GM21786 (cell line): ENCODE data around the gene FCHSD2.
A peak's percentile ranks its signal among the peaks of the same experiment; 100 is the strongest.

Experiments used
- ATAC-seq: cut with Tn5 transposase; IDR thresholded peaks from one replicate; pipeline ENCODE4 v1.9.1; 2021; ENCODE audit not compliant: unreplicated experiment

The FCHSD2 gene

GRCh38 chr11:72975778-72976521 lies 166.2 kb downstream of the FCHSD2 start:
- no peak for ATAC-seq

- no peak for ATAC-seq
These were observed 167.5 kb downstream of the FCHSD2 start for GRCh38 chr11:72974487-72975205.

GRCh38 chr11:72972496-72973128 lies 169.5 kb downstream of the FCHSD2 start:
- ATAC-seq = no peak

- ATAC-seq = no peak
These were observed 170.7 kb downstream of the FCHSD2 start for GRCh38 chr11:72971192-72971967.

GRCh38 chr11:72970557-72971118 lies 171.5 kb downstream of the FCHSD2 start:
- ATAC-seq = no peak

GRCh38 chr11:72969894-72970335 lies 172.2 kb downstream of the FCHSD2 start:
- peak; percentile 76 for ATAC-seq

GRCh38 chr11:72968390-72968789 lies 173.7 kb downstream of the FCHSD2 start:
- ATAC-seq = no peak

- ATAC-seq = no peak
These were observed 176.4 kb downstream of the FCHSD2 start for GRCh38 chr11:72965672-72966071.

- no peak for ATAC-seq
These were observed 179.4 kb downstream of the FCHSD2 start for GRCh38 chr11:72962717-72963116.

GRCh38 chr11:72962084-72962483 lies 180.0 kb downstream of the FCHSD2 start:
- ATAC-seq = no peak

GRCh38 chr11:72959998-72960731 lies 182.0 kb downstream of the FCHSD2 start:
- ATAC-seq = no peak

- ATAC-seq = no peak
These were observed 183.3 kb downstream of the FCHSD2 start for GRCh38 chr11:72958791-72959190.

- no peak for ATAC-seq
These were observed 186.7 kb downstream of the FCHSD2 start for GRCh38 chr11:72955466-72955865.

GRCh38 chr11:72954860-72955259 lies 187.3 kb downstream of the FCHSD2 start:
- ATAC-seq = no peak

GRCh38 chr11:72953637-72954036 lies 188.5 kb downstream of the FCHSD2 start:
- no peak for ATAC-seq

- no peak for ATAC-seq
These were observed 190.2 kb downstream of the FCHSD2 start for GRCh38 chr11:72951888-72952287.

GRCh38 chr11:72951193-72951592 lies 190.9 kb downstream of the FCHSD2 start:
- ATAC-seq = no peak

- no peak for ATAC-seq
These were observed 191.4 kb downstream of the FCHSD2 start for GRCh38 chr11:72950685-72951084.

GRCh38 chr11:72947229-72947628 lies 194.9 kb downstream of the FCHSD2 start:
- ATAC-seq = no peak

- no peak for ATAC-seq
These were observed 198.5 kb downstream of the FCHSD2 start for GRCh38 chr11:72943664-72944063.
